HPDE6-E6E7 (cell line): ENCODE results near the gene PDE3B.
"Not testable (repeated sequence)": the region's sequence is repeated elsewhere in the genome, so short reads cannot be mapped to it uniquely, and the experiment has no call there.

Experiments used
- DNase-seq: peaks from one replicate; pipeline ENCODE4 v3.0.0; 2011; ENCODE audit warnings: missing footprints; ENCODE audit errors: extremely low spot score

The PDE3B gene

GRCh38 chr11:14643697-14644225 is at the start of gene PDE3B:
TSS of gene PDE3B (plus strand) at chr11:14643804. CDS start at chr11:14644076, 272 bp downstream.
- DNase-seq, result no peak

- DNase-seq, result not testable (repeated sequence)
Measured at GRCh38 chr11:14595261-14595660, 48.3 kb upstream of the PDE3B start.

- no peak for DNase-seq
Measured at GRCh38 chr11:14607713-14608112, 35.9 kb upstream of the PDE3B start.

- no peak for DNase-seq
Measured at GRCh38 chr11:14609902-14610301, 33.7 kb upstream of the PDE3B start.

GRCh38 chr11:14611939-14612338 is 31.7 kb upstream of the PDE3B start:
- DNase-seq, result no peak

GRCh38 chr11:14612694-14613093 is 30.9 kb upstream of the PDE3B start:
- DNase-seq, result no peak

GRCh38 chr11:14614091-14614622 is 29.4 kb upstream of the PDE3B start:
- DNase-seq, result no peak

- DNase-seq, result no peak
Measured at GRCh38 chr11:14617241-14618027, 26.2 kb upstream of the PDE3B start.

- no peak for DNase-seq
Measured at GRCh38 chr11:14618060-14618459, 25.5 kb upstream of the PDE3B start.

GRCh38 chr11:14619603-14620531 is 23.7 kb upstream of the PDE3B start:
- DNase-seq, result no peak

- DNase-seq, result no peak
Measured at GRCh38 chr11:14622223-14622954, 21.2 kb upstream of the PDE3B start.

GRCh38 chr11:14623036-14623435 is 20.6 kb upstream of the PDE3B start:
- no peak for DNase-seq

- no peak for DNase-seq
Measured at GRCh38 chr11:14625586-14626205, 17.9 kb upstream of the PDE3B start.

GRCh38 chr11:14626650-14627049 is 17.0 kb upstream of the PDE3B start:
- no peak for DNase-seq

- not testable (repeated sequence) for DNase-seq
Measured at GRCh38 chr11:14633506-14634224, 9.9 kb upstream of the PDE3B start.

GRCh38 chr11:14634813-14635212 is 8.8 kb upstream of the PDE3B start:
- no peak for DNase-seq

- no peak for DNase-seq
Measured at GRCh38 chr11:14635546-14635945, 8.1 kb upstream of the PDE3B start.

GRCh38 chr11:14636119-14636518 is 7.5 kb upstream of the PDE3B start:
- no peak for DNase-seq

- no peak for DNase-seq
Measured at GRCh38 chr11:14637868-14638409, 5.7 kb upstream of the PDE3B start.

- no peak for DNase-seq
Measured at GRCh38 chr11:14638561-14638960, 5.0 kb upstream of the PDE3B start.
